GM12892 (cell line): Measurements from ENCODE around the gene RPTOR.

Experiments
- POLR2A ChIP-seq: IDR thresholded peaks from 2 replicates; pipeline ENCODE4 v1.6.1; 2011; ENCODE audit warnings: low read depth, low read length, control low read depth
- POLR2AphosphoS5 ChIP-seq: IDR thresholded peaks from 2 replicates; pipeline ENCODE4 v1.6.1; 2011; ENCODE audit warnings: low read depth, low read length, control low read depth
- TAF1 ChIP-seq: IDR thresholded peaks from 2 replicates; pipeline ENCODE4 v1.6.1; 2011; ENCODE audit warnings: low read depth, mild to moderate bottlenecking, control low read depth, low read length, borderline replicate concordance

DNA sequence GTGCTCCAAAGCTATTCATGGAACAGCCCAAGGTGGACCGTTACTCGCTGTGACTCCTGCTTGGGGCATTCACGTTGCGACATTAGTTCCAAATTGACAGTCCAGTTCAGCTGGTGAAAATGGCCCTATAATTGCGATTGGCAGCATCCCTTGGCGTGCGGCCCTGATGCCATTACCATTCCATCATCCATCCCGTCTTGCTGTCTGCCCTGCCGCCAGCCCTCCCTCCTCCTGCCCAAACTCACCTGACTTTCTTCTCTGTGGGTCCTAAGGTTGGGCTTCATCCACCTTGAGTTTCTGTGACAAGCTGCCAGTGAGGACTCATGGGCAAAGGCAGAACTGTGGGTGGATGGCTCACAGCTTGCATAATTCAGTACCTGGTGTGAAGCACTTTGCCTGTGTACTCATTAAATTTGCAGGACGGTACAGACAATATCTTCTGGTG lies 104.6 kb downstream of the RPTOR start:
- TF ChIP-seq POLR2AphosphoS5 (no peak), POLR2A (no peak), TAF1 (no peak)
